ENCODE results near the gene ANKRD45.
"Not testable (repeated sequence)": the region's sequence is repeated elsewhere in the genome, so short reads cannot be mapped to it uniquely, and the experiment has no call there.

ANKRD45 gene

GRCh38 chr1:173642450-173643139, 27.1 kb downstream of the ANKRD45 start:
- DNase-seq, result not testable (repeated sequence)

- no peak for DNase-seq
Observed at GRCh38 chr1:173639102-173639501, 30.5 kb downstream of the ANKRD45 start.

- DNase-seq, result no peak
Observed at GRCh38 chr1:173638043-173639021, 31.3 kb downstream of the ANKRD45 start.

GRCh38 chr1:173637236-173638042, 32.2 kb downstream of the ANKRD45 start:
- DNase-seq, result not testable (repeated sequence)

GRCh38 chr1:173635116-173635515, 34.5 kb downstream of the ANKRD45 start, which contains the start of gene TEX50:
Gene TEX50 (plus strand): TSS chr1:173635338. CDS start chr1:173635522, 184 bp downstream.
- no peak for DNase-seq

GRCh38 chr1:173628888-173629287, 40.8 kb downstream of the ANKRD45 start:
- no peak for DNase-seq

- DNase-seq, result no peak
Observed at GRCh38 chr1:173627269-173627668, 42.4 kb downstream of the ANKRD45 start.

GRCh38 chr1:173616859-173617258, 52.8 kb downstream of the ANKRD45 start:
- no peak for DNase-seq

GRCh38 chr1:173613086-173613485, 56.6 kb downstream of the ANKRD45 start:
- DNase-seq, result not testable (repeated sequence)

GRCh38 chr1:173608503-173609216, 61.0 kb downstream of the ANKRD45 start:
- no peak for DNase-seq

GRCh38 chr1:173603056-173603591, 66.5 kb downstream of the ANKRD45 start, which contains the start of gene SLC9C2:
Gene SLC9C2 (minus strand): TSS chr1:173603072. CDS start chr1:173601776, 1,296 bp downstream.
- no peak for DNase-seq

GRCh38 chr1:173601588-173601987, 68.1 kb downstream of the ANKRD45 start:
- DNase-seq, result no peak

- no peak for DNase-seq
Observed at GRCh38 chr1:173596097-173596825, 73.4 kb downstream of the ANKRD45 start.

- not testable (repeated sequence) for DNase-seq
Observed at GRCh38 chr1:173591138-173591537, 78.5 kb downstream of the ANKRD45 start.

GRCh38 chr1:173590557-173590956, 79.1 kb downstream of the ANKRD45 start:
- DNase-seq, result no peak

- no peak for DNase-seq
Observed at GRCh38 chr1:173581383-173582079, 88.1 kb downstream of the ANKRD45 start.

GRCh38 chr1:173580658-173581057, 89.0 kb downstream of the ANKRD45 start:
- no peak for DNase-seq

- no peak for DNase-seq
Observed at GRCh38 chr1:173580071-173580470, 89.6 kb downstream of the ANKRD45 start.

- no peak for DNase-seq
Observed at GRCh38 chr1:173573596-173573995, 96.1 kb downstream of the ANKRD45 start.

- no peak for DNase-seq
Observed at GRCh38 chr1:173572201-173572873, 97.3 kb downstream of the ANKRD45 start.
